K562 (cell line): ENCODE measurements around the gene UQCC5. TPM values are rescaled to one million over a fixed set of nuclear protein-coding genes. Genes with fewer than 3 reads are reported as not detected.
A peak's percentile ranks its signal among the peaks of the same experiment; 100 is the strongest.

Experiments
- ATAC-seq: fragments of 200-7000 bp; cut with Tn5 transposase; 3 replicates; pipeline ENCODE4 v1.9.1; 2020; ENCODE audit warnings: moderate library complexity
- BruUV-seq: library from RNA; stranded (reverse); fragments of 400-500 nt; replicated peaks from 2 replicates; lab custom pipeline; 2021; lab: Mats Ljungman, UMichigan
- CTCF ChIA-PET: fragments of 300-600 bp; formaldehyde crosslinking; extraction: SDS; loops from one replicate; lab custom pipeline; 2021; ENCODE audit warnings: low intra/inter-chr PET ratio; lab: Yijun Ruan, JAX
- POLR2A ChIA-PET: fragments of 300-600, 350-650 bp; sonication (Branson Sonifier 250); formaldehyde crosslinking; extraction: SDS; loops from one replicate; lab custom pipeline; 2021; ENCODE audit warnings: antibody characterized with exemption, inconsistent platforms; lab: Yijun Ruan, JAX
- DNase-seq, 4 experiments: peaks; one replicate each; pipeline versions ENCODE4 v3.0.0 to v3.0.0-alpha.2; 2011 to 2018; ENCODE audit warnings: low spot score in 3 of 4, mixed read lengths in 3 of 4; ENCODE audit errors: extremely low read depth in 1 of 4
- FAIRE-seq: peaks from 2 replicates; lab custom pipeline; 2011; peaks lifted over from hg19 to GRCh38; lab: Jason Lieb, UNC
- H2AFZ ChIP-seq: 2 replicates; pipeline ENCODE4 v1.6.0; 2011; ENCODE audit warnings: low read depth, low read length, control low read depth, inconsistent platforms
- H3K27ac ChIP-seq: fragments of 200-600 bp; 3 replicates; pipeline ENCODE4 v1.8.0; 2011; ENCODE audit warnings: low read depth, mild to moderate bottlenecking, control low read depth, inconsistent platforms, low read length, moderate library complexity, mixed read lengths; ENCODE audit errors: extremely low read depth
- H3K27me3 ChIP-seq, 2 experiments: fragments of 300-600 bp in 1 of 2; 2 replicates in 1 of 2; 3 replicates in 1 of 2; pipeline versions ENCODE4 v1.6.0 to v1.8.0; 2011; ENCODE audit warnings: inconsistent platforms in 2 of 2, low read length in 2 of 2, mild to moderate bottlenecking in 1 of 2, mixed read lengths in 1 of 2, moderate library complexity in 1 of 2; ENCODE audit not compliant: control insufficient read depth in 2 of 2, insufficient read depth in 2 of 2
- H3K36me3 ChIP-seq: fragments of 300-600 bp; 3 replicates; pipeline ENCODE4 v1.8.0; 2011; ENCODE audit warnings: mild to moderate bottlenecking, low read length, inconsistent platforms; ENCODE audit not compliant: control insufficient read depth, insufficient read depth
- H3K4me1 ChIP-seq, 2 experiments: fragments of 200-600 bp in 1 of 2; replicated peaks in 1 of 2; 2 replicates in 1 of 2; 3 replicates in 1 of 2; pipeline versions ENCODE4 v1.5.1 to v1.8.0; 2011; ENCODE audit warnings: inconsistent platforms in 2 of 2, low read length in 2 of 2, mild to moderate bottlenecking in 1 of 2, mixed read lengths in 1 of 2, moderate library complexity in 1 of 2; ENCODE audit not compliant: control insufficient read depth in 2 of 2, insufficient read depth in 2 of 2
- H3K4me2 ChIP-seq: 2 replicates; pipeline ENCODE4 v1.6.1; 2011; ENCODE audit warnings: low read length, control low read depth, inconsistent platforms, mixed read lengths; ENCODE audit not compliant: insufficient read depth
- H3K4me3 ChIP-seq: fragments of 200-600 bp; sonication (generic), shearing (Covaris generic); 2 replicates; pipeline ENCODE4 v1.5.1; 2016; ENCODE audit warnings: control low read depth, inconsistent platforms
- H3K79me2 ChIP-seq: fragments of 200-600 bp; 3 replicates; pipeline ENCODE4 v1.8.0; 2011; ENCODE audit warnings: low read length, inconsistent platforms; ENCODE audit not compliant: control insufficient read depth, insufficient read depth
- H3K9ac ChIP-seq, 2 experiments: 2 replicates each; pipeline versions ENCODE4 v1.6.0 to v1.6.1; 2011; ENCODE audit warnings: low read depth in 2 of 2, low read length in 2 of 2, control low read depth in 1 of 2, inconsistent platforms in 1 of 2, mild to moderate bottlenecking in 1 of 2, mixed read lengths in 1 of 2; ENCODE audit not compliant: insufficient read depth in 1 of 2
- H3K9me1 ChIP-seq: one replicate; pipeline ENCODE4 v1.6.0; 2011; ENCODE audit warnings: inconsistent platforms, mild to moderate bottlenecking, low read length, moderate library complexity; ENCODE audit not compliant: control insufficient read depth, insufficient read depth
- H3K9me3 ChIP-seq: replicated peaks from 2 replicates; pipeline ENCODE4 v1.5.1; 2011; ENCODE audit warnings: low read depth, low read length, inconsistent platforms; ENCODE audit not compliant: control insufficient read depth, insufficient read depth
- H4K20me1 ChIP-seq: replicated peaks from 2 replicates; pipeline ENCODE4 v1.6.1; 2011; ENCODE audit warnings: low read length, inconsistent platforms, mixed read lengths; ENCODE audit not compliant: control insufficient read depth, insufficient read depth
- E2F8 ChIP-seq: fragments of 450-650 bp; IDR thresholded peaks from 2 replicates; pipeline ENCODE4 v1.7.1; 2018; ENCODE audit warnings: mild to moderate bottlenecking, low read depth; ENCODE audit not compliant: partially characterized antibody
- KDM1A ChIP-seq, 2 experiments: fragments of 450-650 bp; IDR thresholded peaks; 2 replicates each; pipeline ENCODE4 v1.6.1; 2016; ENCODE audit warnings: mild to moderate bottlenecking in 2 of 2
- MAX ChIP-seq: sonication (generic); formaldehyde crosslinking; IDR thresholded peaks from 2 replicates; pipeline ENCODE4 v1.9.0; 2022; ENCODE audit warnings: mild to moderate bottlenecking, missing genetic modification reagents
- SAFB2 ChIP-seq: fragments of 200-400 bp; formaldehyde crosslinking; IDR thresholded peaks from 2 replicates; pipeline ENCODE4 v1.6.1; 2018; ENCODE audit warnings: borderline replicate concordance, low read length, low read depth, moderate library complexity; ENCODE audit not compliant: severe bottlenecking
- SREBF2 ChIP-seq: sonication (generic); formaldehyde crosslinking; IDR thresholded peaks from 2 replicates; pipeline ENCODE4 v1.4.0; 2020; ENCODE audit warnings: mild to moderate bottlenecking, missing genetic modification reagents
- ZFX ChIP-seq: sonication (generic); formaldehyde crosslinking; IDR thresholded peaks from 2 replicates; pipeline ENCODE4 v1.8.0; 2022; ENCODE audit warnings: mild to moderate bottlenecking, missing genetic modification reagents, moderate library complexity
- WGBS: fragments of 100-300 bp; shearing (Covaris generic); methylation state at CpG from one replicate; pipeline ENCODE4 v1.1.6; 2016; ENCODE audit warnings: low coverage, mixed read lengths; ENCODE audit not compliant: insufficient coverage; ENCODE audit errors: missing lambda C conversion rate; 5-methylcytosine and 5-hydroxymethylcytosine counted together
- in situ Hi-C: fragments of 300-500 bp; cut with MboI; formaldehyde crosslinking; loops from 4 replicates; pipeline ENCODE4 v1.15.0; 2018; ENCODE audit warnings: inconsistent platforms, mixed read lengths
- intact Hi-C: fragments of 100-400 bp; cut with micrococcal nuclease; formaldehyde crosslinking; loops from 2 replicates; pipeline ENCODE4 v1.14.2; 2022
- polyA plus RNA-seq, 8 experiments: library from polyadenylated mRNA; depleted of rRNA in 4 of 8; stranded (reverse) in 5 of 8; unstranded in 3 of 8; fragments of >200 nt; fragmentation: Nextera tagmentation in 2 of 8; fragmentation: Illumina TruSeq in 1 of 8; extraction: Ambion mirVana in 2 of 8; extraction: Trizol in 1 of 8; gene quantifications; 2 replicates each; pipeline versions ENCODE4 v1.2.1 to v1.2.3, GENCODE V29; 2011 to 2014; ENCODE audit warnings: inconsistent platforms in 1 of 8, missing spikeins in 1 of 8
- total RNA-seq, 7 experiments: library from RNA; depleted of rRNA in 6 of 7; stranded (reverse); fragments of >200 nt in 6 of 7; fragmentation: Illumina TruSeq in 2 of 7; extraction: Trizol in 2 of 7; gene quantifications; 2 replicates each; pipeline versions ENCODE4 v1.2.1 to v1.2.3, GENCODE V29; 2011 to 2021; ENCODE audit warnings: low replicate concordance in 1 of 7
- TF ChIP-seq, protein P1 (sequence below): sonication (generic); formaldehyde crosslinking; IDR thresholded peaks from 2 replicates; pipeline ENCODE4 v1.9.0; 2022; ENCODE audit warnings: mild to moderate bottlenecking, missing genetic modification reagents

The UQCC5 gene
- total and polyA plus RNA-seq, 9 of the 15 experiments (the other 6 are each of a cell fraction or from before 2014, with no cell fraction given) = 10.2 to 55.4 (median 33.8) TPM

DNA sequence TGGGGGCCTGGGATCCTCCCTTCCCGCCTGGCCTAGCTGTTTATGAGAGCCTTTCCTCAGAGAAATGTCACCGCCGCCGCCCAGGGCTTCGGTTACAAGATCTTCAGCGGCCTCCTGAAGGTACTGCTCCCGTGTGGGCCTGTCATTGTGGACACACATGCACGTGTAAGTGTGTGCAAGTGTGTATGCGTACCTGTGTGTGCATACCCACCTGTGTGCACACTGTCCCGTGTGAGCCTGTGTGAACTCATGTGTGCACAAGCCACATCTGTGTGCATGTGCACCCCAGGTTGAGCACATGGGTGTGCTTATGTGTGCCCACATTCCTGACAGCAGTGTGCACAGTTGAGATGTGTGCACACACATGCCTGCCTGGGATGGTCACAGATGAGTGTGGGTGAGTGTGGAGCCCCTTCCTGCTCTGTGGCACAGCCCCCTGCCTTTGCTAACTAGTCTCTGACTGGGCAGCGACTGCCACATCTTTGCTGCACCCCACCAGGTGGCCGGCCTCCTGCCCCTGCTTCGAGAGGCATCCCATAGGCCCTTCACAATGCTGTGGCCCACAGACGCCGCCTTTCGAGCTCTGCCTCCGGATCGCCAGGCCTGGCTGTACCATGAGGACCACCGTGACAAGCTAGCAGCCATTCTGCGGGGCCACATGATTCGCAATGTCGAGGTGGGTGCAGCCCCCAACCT, 16.8 kb upstream of the UQCC5 start:
- ChIA-PET POLR2A (interaction anchor here (0.7 to 0.8 kb wide), 2 partner anchors 13 to 23 kb away, joined by 3 to 5 read pairs; no protein-coding TSS in a partner anchor), CTCF (no interaction called here)
- H3K79me2 ChIP-seq = no peaks in the 10 kb centered on the region
- peaks cover 12% of the 10 kb centered on the region; the same call in 2 of the 3 replicates for H3K36me3 ChIP-seq
- intact Hi-C loops (no loop called here), in situ Hi-C loops (no loop called here)
- no peak; the same call in 1 of the 3 replicates for ATAC-seq
- no peak overlapping the region for H3K4me3 ChIP-seq
- DNase-seq = no peak
- no TSS peak for BruUV-seq
- peak overlapping the region in 1 of 2 experiments; percentile 82; a peak in 2 of 4 replicates for H3K9ac ChIP-seq
- H3K4me2 ChIP-seq = peak overlapping the region; percentile 59
- H3K9me1 ChIP-seq = no peaks in the 10 kb centered on the region
- H2AFZ ChIP-seq = peak overlapping the region; percentile 80
- WGBS = 47% methylated on average over 12 of the region's 22 CpGs
- H3K4me1 ChIP-seq = peaks cover 12 to 66% of the 10 kb centered on the region in 2 experiments; a peak in 4 of 5 replicates
- no peak for TF ChIP-seq E2F8
- TF ChIP-seq, protein P1, sequence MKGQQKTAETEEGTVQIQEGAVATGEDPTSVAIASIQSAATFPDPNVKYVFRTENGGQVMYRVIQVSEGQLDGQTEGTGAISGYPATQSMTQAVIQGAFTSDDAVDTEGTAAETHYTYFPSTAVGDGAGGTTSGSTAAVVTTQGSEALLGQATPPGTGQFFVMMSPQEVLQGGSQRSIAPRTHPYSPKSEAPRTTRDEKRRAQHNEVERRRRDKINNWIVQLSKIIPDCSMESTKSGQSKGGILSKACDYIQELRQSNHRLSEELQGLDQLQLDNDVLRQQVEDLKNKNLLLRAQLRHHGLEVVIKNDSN (CRISPR knock-in tag) = peak; percentile 29; the same call in 1 of the 2 replicates
- TF ChIP-seq ZFX (CRISPR knock-in tag) = peak; percentile 1; the same call in 1 of the 2 replicates
- TF ChIP-seq SREBF2 (CRISPR knock-in tag) = no peak
- TF ChIP-seq KDM1A (IDR thresholded peaks at IDR 0.05) = peak in 1 of 2 experiments; percentile 89; a peak in 1 of 4 replicates
- peak; percentile 65; the same call in 1 of the 2 replicates for TF ChIP-seq MAX (CRISPR knock-in tag)
- no peak for TF ChIP-seq SAFB2
- H3K27ac ChIP-seq = no peak overlapping the region
- no peaks in the 10 kb centered on the region for H4K20me1 ChIP-seq
- no peaks in the 10 kb centered on the region for H3K9me3 ChIP-seq
- H3K27me3 ChIP-seq = no peaks in the 10 kb centered on the region
- no peak for FAIRE-seq
